H1 (cell line): Measurements from ENCODE around the gene ARHGEF28.

Source experiments
- CHD1 ChIP-seq: IDR thresholded peaks from 2 replicates; pipeline ENCODE4 v1.6.1; 2012; ENCODE audit warnings: low read depth, low read length, improper control_type of control experiment
- CTCF ChIP-seq, 3 experiments: IDR thresholded peaks; 1 replicate in 2 of 3; 2 replicates in 1 of 3; pipeline versions ENCODE4 v1.5.1 to v1.6.1; 2011; ENCODE audit warnings: low read length in 3 of 3, mild to moderate bottlenecking in 3 of 3, inconsistent platforms in 2 of 3, low read depth in 1 of 3, moderate library complexity in 1 of 3; ENCODE audit not compliant: insufficient read depth in 1 of 3; ENCODE audit errors: control extremely low read depth in 1 of 3
- POU5F1 ChIP-seq: IDR thresholded peaks from 2 replicates; pipeline ENCODE4 v1.6.1; 2011; ENCODE audit warnings: low read depth, mild to moderate bottlenecking, low read length, moderate library complexity
- SRF ChIP-seq: IDR thresholded peaks from 2 replicates; pipeline ENCODE4 v1.6.1; 2011; ENCODE audit warnings: mild to moderate bottlenecking, low read depth, low read length, moderate library complexity
- TAF1 ChIP-seq: IDR thresholded peaks from 2 replicates; pipeline ENCODE4 v1.6.1; 2011; ENCODE audit warnings: mild to moderate bottlenecking, low read depth, low read length

- no peak for TF ChIP-seq CTCF (IDR thresholded peaks at IDR 0.05; ENCODE audit: control extremely low read depth in 1 of 3, insufficient read depth in 1 of 3, low read depth in 1 of 3, low read length in 3 of 3)
- TF ChIP-seq CHD1: no peak
- no peak for TF ChIP-seq SRF
- TF ChIP-seq POU5F1: no peak
- no peak for TF ChIP-seq TAF1
Measured at GRCh38 chr5:73828465-73828864, 202.5 kb downstream of the ARHGEF28 start.
